PFSK-1 (cell line): ENCODE data around the gene CPNE6.

Source experiments
- FOXP2 ChIP-seq: optimal IDR thresholded peaks from 2 replicates; pipeline ENCODE3; 2011; ENCODE audit warnings: borderline replicate concordance, control low read depth, inconsistent platforms; ENCODE audit not compliant: insufficient read depth; ENCODE audit errors: extremely low read length, extremely low read depth
- POLR2AphosphoS5 ChIP-seq: IDR thresholded peaks from 2 replicates; pipeline ENCODE4 v1.6.1; 2012; ENCODE audit warnings: low read depth, mild to moderate bottlenecking, control low read depth, low read length, moderate library complexity
- REST ChIP-seq, 2 experiments: IDR thresholded peaks; 2 replicates each; pipeline versions ENCODE4 v1.6.1 to v1.8.0; 2011 to 2012; ENCODE audit warnings: low read depth in 2 of 2, low read length in 2 of 2, control low read depth in 1 of 2, inconsistent platforms in 1 of 2, mild to moderate bottlenecking in 1 of 2, moderate library complexity in 1 of 2; ENCODE audit not compliant: insufficient read depth in 1 of 2
- SIN3A ChIP-seq: IDR thresholded peaks from 2 replicates; pipeline ENCODE4 v1.6.1; 2012; ENCODE audit warnings: mild to moderate bottlenecking, low read length, moderate library complexity, borderline replicate concordance; ENCODE audit not compliant: insufficient read depth
- TAF1 ChIP-seq: IDR thresholded peaks from 2 replicates; pipeline ENCODE4 v1.6.1; 2012; ENCODE audit warnings: low read length, control low read depth, borderline replicate concordance; ENCODE audit not compliant: insufficient read depth

CPNE6 gene

GRCh38 chr14:24082411-24083080 is 11.2 kb downstream of the CPNE6 start:
- TF ChIP-seq SIN3A (no peak), FOXP2 (no peak), REST (IDR thresholded peaks at IDR 0.05; ENCODE audit: insufficient read depth in 1 of 2, low read depth in 2 of 2, low read length in 2 of 2) (no peak), TAF1 (no peak), POLR2AphosphoS5 (no peak)

DNA sequence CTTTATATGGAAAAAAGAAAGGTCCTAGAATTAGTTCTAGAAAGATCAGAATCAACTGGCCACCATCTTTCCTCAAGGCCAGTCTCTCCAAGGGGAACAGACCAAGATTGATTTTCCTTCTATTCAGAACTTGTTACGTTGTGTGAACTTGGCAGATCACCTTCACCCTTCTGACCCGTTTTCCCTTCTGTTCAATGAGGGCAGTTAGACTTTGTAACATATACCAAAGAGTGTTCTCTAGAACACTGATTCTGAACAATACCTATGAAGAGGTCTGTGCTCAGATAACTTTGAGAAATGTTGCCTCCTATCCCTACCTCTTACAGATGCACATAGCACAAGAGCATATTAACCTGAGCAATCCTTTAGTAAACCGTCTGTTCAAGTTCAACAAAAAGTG is 12.1 kb downstream of the CPNE6 start:
- TF ChIP-seq SIN3A (no peak), FOXP2 (no peak), REST (IDR thresholded peaks at IDR 0.05; ENCODE audit: insufficient read depth in 1 of 2, low read depth in 2 of 2, low read length in 2 of 2) (no peak), TAF1 (no peak), POLR2AphosphoS5 (no peak)

GRCh38 chr14:24084440-24084839 is 13.1 kb downstream of the CPNE6 start:
- no peak for TF ChIP-seq FOXP2
- TF ChIP-seq REST (IDR thresholded peaks at IDR 0.05; ENCODE audit: insufficient read depth in 1 of 2, low read depth in 2 of 2, low read length in 2 of 2), result no peak
- TF ChIP-seq TAF1, result no peak
- TF ChIP-seq SIN3A, result no peak
- TF ChIP-seq POLR2AphosphoS5, result no peak

DNA sequence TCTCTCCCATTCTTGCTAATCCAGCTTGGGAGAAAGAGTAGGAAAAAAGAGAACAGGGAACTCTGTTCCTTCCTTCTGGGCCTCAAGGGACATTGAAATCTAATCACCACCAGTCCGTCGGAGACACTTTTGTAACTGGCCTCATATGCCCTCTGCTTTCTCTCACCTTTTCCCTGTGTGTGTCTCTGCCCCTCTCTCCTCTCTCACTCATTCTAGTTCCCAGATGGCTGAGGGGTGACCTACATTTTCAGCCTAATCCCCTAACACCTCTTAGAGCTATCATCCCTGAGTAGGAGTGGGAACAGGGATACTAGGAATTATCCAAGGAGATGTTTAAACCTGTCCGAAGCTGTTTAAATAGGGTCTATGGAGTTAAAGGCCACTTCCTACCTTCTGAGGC is 13.9 kb downstream of the CPNE6 start:
- no peak for TF ChIP-seq TAF1
- TF ChIP-seq REST (IDR thresholded peaks at IDR 0.05; ENCODE audit: insufficient read depth in 1 of 2, low read depth in 2 of 2, low read length in 2 of 2), result no peak
